Ishikawa (cell line): ENCODE results near the gene OLIG1.

Source experiments
- CEBPB ChIP-seq: IDR thresholded peaks from 2 replicates; pipeline ENCODE4 v1.6.1; 2012
- CREB1 ChIP-seq: IDR thresholded peaks from 2 replicates; pipeline ENCODE4 v1.6.1; 2012; ENCODE audit warnings: low read depth
- EGR1 ChIP-seq: IDR thresholded peaks from 2 replicates; pipeline ENCODE4 v1.6.1; 2012
- EP300 ChIP-seq: IDR thresholded peaks from 2 replicates; pipeline ENCODE4 v1.6.1; 2012; ENCODE audit warnings: borderline replicate concordance
- FOXM1 ChIP-seq: IDR thresholded peaks from 2 replicates; pipeline ENCODE4 v1.6.1; 2012; ENCODE audit warnings: low read depth, borderline replicate concordance
- NFIC ChIP-seq: IDR thresholded peaks from 2 replicates; pipeline ENCODE4 v1.6.1; 2012
- RAD21 ChIP-seq: IDR thresholded peaks from 2 replicates; pipeline ENCODE4 v1.6.1; 2012; ENCODE audit warnings: low read depth
- TAF1 ChIP-seq: IDR thresholded peaks from 2 replicates; pipeline ENCODE4 v1.6.1; 2012; ENCODE audit warnings: low read depth, mild to moderate bottlenecking
- TCF12 ChIP-seq: IDR thresholded peaks from 2 replicates; pipeline ENCODE4 v1.6.1; 2012; ENCODE audit warnings: low read depth
- TEAD4 ChIP-seq: IDR thresholded peaks from 2 replicates; pipeline ENCODE4 v1.6.1; 2012
- YY1 ChIP-seq: IDR thresholded peaks from 2 replicates; pipeline ENCODE4 v1.6.1; 2012; ENCODE audit warnings: low read depth
- ZBTB7A ChIP-seq: IDR thresholded peaks from 2 replicates; pipeline ENCODE4 v1.6.1; 2012; ENCODE audit warnings: low read depth
- TF ChIP-seq, protein P1 (sequence below): IDR thresholded peaks from 2 replicates; pipeline ENCODE4 v1.6.1; 2012; ENCODE audit warnings: low read depth, mild to moderate bottlenecking
- TF ChIP-seq, protein P2 (sequence below): IDR thresholded peaks from 2 replicates; pipeline ENCODE4 v1.6.1; 2012
- TF ChIP-seq, protein P3 (sequence below): IDR thresholded peaks from 2 replicates; pipeline ENCODE4 v1.6.1; 2012

The OLIG1 gene

DNA sequence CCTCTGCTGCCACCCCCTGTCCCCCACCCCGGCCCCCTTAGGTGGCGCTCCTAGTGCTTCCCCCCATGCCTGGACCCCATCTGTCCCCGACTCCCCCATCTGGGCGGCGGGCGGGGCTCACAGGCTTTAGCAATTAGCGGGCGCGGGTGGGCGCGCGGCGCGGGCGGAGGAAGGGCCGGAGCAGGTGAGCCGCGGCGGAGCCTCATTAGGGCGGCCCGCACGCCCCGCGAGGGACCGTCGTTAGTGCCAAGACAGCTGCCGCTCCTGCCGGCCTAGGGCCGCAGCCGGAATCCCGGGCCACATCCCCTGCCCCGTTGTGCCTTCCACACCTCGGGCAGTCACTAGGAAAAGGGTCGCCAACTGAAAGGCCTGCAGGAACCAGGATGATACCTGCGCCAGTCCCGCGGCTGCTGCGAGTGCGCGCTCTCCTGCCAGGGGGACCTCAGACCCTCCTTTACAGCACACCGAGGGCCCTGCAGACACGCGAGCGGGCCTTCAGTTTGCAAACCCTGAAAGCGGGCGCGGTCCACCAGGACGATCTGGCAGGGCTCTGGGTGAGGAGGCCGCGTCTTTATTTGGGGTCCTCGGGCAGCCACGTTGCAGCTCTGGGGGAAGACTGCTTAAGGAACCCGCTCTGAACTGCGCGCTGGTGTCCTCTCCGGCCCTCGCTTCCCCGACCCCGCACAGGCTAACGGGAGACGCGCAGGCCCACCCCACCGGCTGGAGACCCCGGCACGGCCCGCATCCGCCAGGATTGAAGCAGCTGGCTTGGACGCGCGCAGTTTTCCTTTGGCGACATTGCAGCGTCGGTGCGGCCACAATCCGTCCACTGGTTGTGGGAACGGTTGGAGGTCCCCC, 36.6 kb upstream of the OLIG1 start:
- TF ChIP-seq, protein P1, sequence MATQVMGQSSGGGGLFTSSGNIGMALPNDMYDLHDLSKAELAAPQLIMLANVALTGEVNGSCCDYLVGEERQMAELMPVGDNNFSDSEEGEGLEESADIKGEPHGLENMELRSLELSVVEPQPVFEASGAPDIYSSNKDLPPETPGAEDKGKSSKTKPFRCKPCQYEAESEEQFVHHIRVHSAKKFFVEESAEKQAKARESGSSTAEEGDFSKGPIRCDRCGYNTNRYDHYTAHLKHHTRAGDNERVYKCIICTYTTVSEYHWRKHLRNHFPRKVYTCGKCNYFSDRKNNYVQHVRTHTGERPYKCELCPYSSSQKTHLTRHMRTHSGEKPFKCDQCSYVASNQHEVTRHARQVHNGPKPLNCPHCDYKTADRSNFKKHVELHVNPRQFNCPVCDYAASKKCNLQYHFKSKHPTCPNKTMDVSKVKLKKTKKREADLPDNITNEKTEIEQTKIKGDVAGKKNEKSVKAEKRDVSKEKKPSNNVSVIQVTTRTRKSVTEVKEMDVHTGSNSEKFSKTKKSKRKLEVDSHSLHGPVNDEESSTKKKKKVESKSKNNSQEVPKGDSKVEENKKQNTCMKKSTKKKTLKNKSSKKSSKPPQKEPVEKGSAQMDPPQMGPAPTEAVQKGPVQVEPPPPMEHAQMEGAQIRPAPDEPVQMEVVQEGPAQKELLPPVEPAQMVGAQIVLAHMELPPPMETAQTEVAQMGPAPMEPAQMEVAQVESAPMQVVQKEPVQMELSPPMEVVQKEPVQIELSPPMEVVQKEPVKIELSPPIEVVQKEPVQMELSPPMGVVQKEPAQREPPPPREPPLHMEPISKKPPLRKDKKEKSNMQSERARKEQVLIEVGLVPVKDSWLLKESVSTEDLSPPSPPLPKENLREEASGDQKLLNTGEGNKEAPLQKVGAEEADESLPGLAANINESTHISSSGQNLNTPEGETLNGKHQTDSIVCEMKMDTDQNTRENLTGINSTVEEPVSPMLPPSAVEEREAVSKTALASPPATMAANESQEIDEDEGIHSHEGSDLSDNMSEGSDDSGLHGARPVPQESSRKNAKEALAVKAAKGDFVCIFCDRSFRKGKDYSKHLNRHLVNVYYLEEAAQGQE, result no peak
- TF ChIP-seq NFIC (no peak), YY1 (no peak), TEAD4 (no peak)

DNA sequence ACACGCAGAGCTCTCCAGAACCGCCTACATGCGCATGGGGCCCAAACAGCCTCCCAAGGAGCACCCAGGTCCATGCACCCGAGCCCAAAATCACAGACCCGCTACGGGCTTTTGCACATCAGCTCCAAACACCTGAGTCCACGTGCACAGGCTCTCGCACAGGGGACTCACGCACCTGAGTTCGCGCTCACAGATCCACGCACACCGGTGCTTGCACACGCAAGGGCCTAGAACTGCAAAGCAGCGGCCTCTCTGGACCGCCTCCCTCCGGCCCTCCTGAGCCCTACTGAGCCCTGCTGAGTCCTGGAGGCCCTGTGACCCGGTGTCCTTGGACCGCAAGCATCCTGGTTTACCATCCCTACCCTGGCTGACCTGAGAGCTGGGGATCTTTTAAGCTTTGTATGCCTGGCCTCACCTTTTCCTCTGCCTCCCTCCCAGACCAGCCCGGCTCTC, 36.0 kb upstream of the OLIG1 start:
- TF ChIP-seq TAF1, result no peak
- TF ChIP-seq, protein P1, result no peak
- TF ChIP-seq, protein P2, sequence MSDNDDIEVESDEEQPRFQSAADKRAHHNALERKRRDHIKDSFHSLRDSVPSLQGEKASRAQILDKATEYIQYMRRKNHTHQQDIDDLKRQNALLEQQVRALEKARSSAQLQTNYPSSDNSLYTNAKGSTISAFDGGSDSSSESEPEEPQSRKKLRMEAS, result no peak
- TF ChIP-seq EGR1, result no peak
- TF ChIP-seq ZBTB7A, result no peak
- no peak for TF ChIP-seq CREB1
- TF ChIP-seq TEAD4, result no peak
- TF ChIP-seq, protein P3, sequence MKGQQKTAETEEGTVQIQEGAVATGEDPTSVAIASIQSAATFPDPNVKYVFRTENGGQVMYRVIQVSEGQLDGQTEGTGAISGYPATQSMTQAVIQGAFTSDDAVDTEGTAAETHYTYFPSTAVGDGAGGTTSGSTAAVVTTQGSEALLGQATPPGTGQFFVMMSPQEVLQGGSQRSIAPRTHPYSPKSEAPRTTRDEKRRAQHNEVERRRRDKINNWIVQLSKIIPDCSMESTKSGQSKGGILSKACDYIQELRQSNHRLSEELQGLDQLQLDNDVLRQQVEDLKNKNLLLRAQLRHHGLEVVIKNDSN, result no peak
- no peak for TF ChIP-seq EP300

DNA sequence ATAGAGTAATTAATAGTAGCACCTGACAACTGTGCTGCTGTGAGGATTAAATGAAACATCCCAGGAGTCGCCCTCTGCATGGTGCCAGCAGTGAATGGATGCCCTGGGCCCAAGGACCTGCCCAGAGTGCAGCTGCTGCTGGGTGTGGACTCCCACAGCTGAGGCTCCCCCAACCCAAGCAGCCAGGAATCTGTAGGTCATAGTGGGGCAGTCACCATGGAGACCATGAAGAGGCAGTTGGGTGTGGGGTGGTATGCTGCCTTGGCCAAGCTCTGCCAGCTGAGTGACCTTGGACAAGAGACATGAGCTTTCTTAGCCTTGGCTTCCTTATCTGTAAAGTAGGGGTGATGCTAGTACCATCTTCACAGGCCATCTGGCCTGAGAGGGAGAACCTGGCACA, 34.8 kb upstream of the OLIG1 start:
- TF ChIP-seq, protein P2, result no peak
- TF ChIP-seq CREB1 (no peak), RAD21 (no peak), NFIC (no peak), TCF12 (no peak), EP300 (no peak), ZBTB7A (no peak), TEAD4 (no peak), CEBPB (no peak)
- TF ChIP-seq, protein P1, result no peak
- TF ChIP-seq, protein P3, result no peak

DNA sequence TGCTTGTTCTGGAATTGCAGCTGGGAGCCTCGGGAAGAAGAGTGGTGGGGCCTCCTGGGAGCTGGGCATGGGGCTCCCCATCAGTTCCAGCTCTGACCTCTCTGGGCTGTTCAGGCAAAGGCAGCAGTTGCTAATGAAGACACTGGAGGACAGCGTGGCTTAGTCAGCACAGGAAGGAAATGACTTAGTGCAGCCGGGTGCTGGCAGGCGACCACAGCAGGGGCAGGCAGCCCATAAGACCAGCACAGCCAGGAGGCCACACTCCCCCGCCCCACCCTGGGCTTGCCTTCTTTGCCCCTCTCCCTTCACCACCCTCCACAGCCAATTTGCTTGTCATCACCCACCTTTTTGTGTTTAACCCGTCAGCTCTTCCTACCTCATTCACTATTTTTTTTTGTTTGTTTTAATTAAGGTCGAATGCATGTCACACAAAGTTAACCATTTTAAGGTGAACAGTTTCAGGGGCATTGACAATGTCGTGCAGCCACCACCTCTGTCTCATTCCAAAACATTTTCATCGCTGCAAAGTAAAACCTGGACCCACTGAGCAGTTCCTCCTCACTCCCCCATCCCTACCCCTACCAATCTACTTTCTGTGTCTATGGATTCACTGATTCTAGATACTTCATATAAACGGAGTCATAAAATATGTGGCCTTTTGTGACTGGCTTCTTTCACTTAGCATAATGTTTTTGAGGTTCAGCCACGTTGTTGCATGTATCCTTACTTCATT, 33.3 kb upstream of the OLIG1 start:
- TF ChIP-seq, protein P1, result no peak
- TF ChIP-seq RAD21 (no peak), TAF1 (no peak), ZBTB7A (no peak), NFIC (no peak), FOXM1 (no peak), CREB1 (no peak), EP300 (no peak), TCF12 (no peak), TEAD4 (no peak), EGR1 (no peak)
- TF ChIP-seq, protein P3, result no peak
- TF ChIP-seq, protein P2, result no peak
